HepG2 (cell line): Measurements from ENCODE around the gene NPHP3. TPM values are rescaled to one million over a fixed set of nuclear protein-coding genes. Genes with fewer than 3 reads are reported as not detected.

Experiments used
- ARNT2 ChIP-seq: sonication (generic); formaldehyde crosslinking; IDR thresholded peaks from 2 replicates; pipeline ENCODE4 v1.8.0; 2022; ENCODE audit warnings: mild to moderate bottlenecking, low read depth, missing genetic modification reagents, moderate library complexity
- ASH2L ChIP-seq: fragments of 300-600, 200-600 bp; sonication (generic); IDR thresholded peaks from 2 replicates; pipeline ENCODE4 v1.7.0; 2017; ENCODE audit warnings: low read depth, mild to moderate bottlenecking, moderate library complexity, mixed read lengths, low read length; ENCODE audit not compliant: insufficient read length
- ATF7-NPFF ChIP-seq: sonication (generic); formaldehyde crosslinking; IDR thresholded peaks from 2 replicates; pipeline ENCODE4 v1.8.1; 2023; ENCODE audit warnings: mild to moderate bottlenecking, low read depth, missing genetic modification reagents, moderate library complexity
- E2F2 ChIP-seq: sonication (generic); formaldehyde crosslinking; IDR thresholded peaks from 2 replicates; pipeline ENCODE4 v1.4.0; 2020; ENCODE audit warnings: missing genetic modification reagents, borderline replicate concordance
- GABPB1 ChIP-seq: IDR thresholded peaks from 2 replicates; pipeline ENCODE4 v1.6.1; 2016; ENCODE audit warnings: mild to moderate bottlenecking, missing genetic modification reagents, moderate library complexity, missing compliant biosample characterization
- KDM5A ChIP-seq: fragments of 200-600 bp; sonication (generic); IDR thresholded peaks from 2 replicates; pipeline ENCODE4 v1.7.0; 2018; ENCODE audit warnings: antibody characterized with exemption, mild to moderate bottlenecking, low read length, borderline replicate concordance
- KLF13 ChIP-seq: sonication (generic); formaldehyde crosslinking; IDR thresholded peaks from 2 replicates; pipeline ENCODE4 v1.4.0; 2020; ENCODE audit warnings: mild to moderate bottlenecking, missing genetic modification reagents
- NCOA1 ChIP-seq: sonication (generic); formaldehyde crosslinking; IDR thresholded peaks from 2 replicates; pipeline ENCODE4 v1.9.0; 2021; ENCODE audit warnings: missing genetic modification reagents
- NKX3-1 ChIP-seq: sonication (generic); formaldehyde crosslinking; IDR thresholded peaks from 2 replicates; pipeline ENCODE4 v1.5.0; 2020; ENCODE audit warnings: missing genetic modification reagents
- RARA ChIP-seq: IDR thresholded peaks from 2 replicates; pipeline ENCODE4 v1.6.1; 2016; ENCODE audit warnings: missing genetic modification reagents, missing compliant biosample characterization
- RELA ChIP-seq: sonication (generic); formaldehyde crosslinking; IDR thresholded peaks from 2 replicates; pipeline ENCODE4 v1.4.0; 2020; ENCODE audit warnings: missing genetic modification reagents
- SNAPC5 ChIP-seq: sonication (generic); formaldehyde crosslinking; IDR thresholded peaks from 2 replicates; pipeline ENCODE4 v1.8.1; 2023; ENCODE audit warnings: mild to moderate bottlenecking, missing genetic modification reagents, borderline replicate concordance
- SRY ChIP-seq: sonication (generic); formaldehyde crosslinking; IDR thresholded peaks from 2 replicates; pipeline ENCODE4 v1.8.0; 2022; ENCODE audit warnings: mild to moderate bottlenecking, missing genetic modification reagents
- TEAD2 ChIP-seq: sonication (generic); formaldehyde crosslinking; IDR thresholded peaks from 2 replicates; pipeline ENCODE4 v1.9.0; 2021; ENCODE audit warnings: missing genetic modification reagents
- TOPORS ChIP-seq: sonication (generic); formaldehyde crosslinking; IDR thresholded peaks from 2 replicates; pipeline ENCODE4 v1.8.0; 2023; ENCODE audit warnings: mild to moderate bottlenecking, missing genetic modification reagents
- ZFAT ChIP-seq: sonication (generic); formaldehyde crosslinking; conservative IDR thresholded peaks from 2 replicates; pipeline ENCODE4 v1.8.1; 2023; ENCODE audit warnings: missing genetic modification reagents, inconsistent platforms
- ZNF121 ChIP-seq: sonication (generic); formaldehyde crosslinking; IDR thresholded peaks from 2 replicates; pipeline ENCODE4 v1.5.0; 2020; ENCODE audit warnings: mild to moderate bottlenecking, missing genetic modification reagents
- ZNF143 ChIP-seq: sonication (generic); formaldehyde crosslinking; IDR thresholded peaks from 2 replicates; pipeline ENCODE4 v1.4.0; 2020; ENCODE audit warnings: missing genetic modification reagents
- ZNF263 ChIP-seq: sonication (generic); formaldehyde crosslinking; IDR thresholded peaks from 2 replicates; pipeline ENCODE4 v1.4.0; 2020; ENCODE audit warnings: missing genetic modification reagents
- ZNF354B ChIP-seq: sonication (generic); formaldehyde crosslinking; IDR thresholded peaks from 2 replicates; pipeline ENCODE4 v1.8.0; 2022; ENCODE audit warnings: mild to moderate bottlenecking, missing genetic modification reagents
- ZNF615 ChIP-seq: sonication (generic); formaldehyde crosslinking; IDR thresholded peaks from 2 replicates; pipeline ENCODE4 v1.5.0; 2020; ENCODE audit warnings: mild to moderate bottlenecking, missing genetic modification reagents, borderline replicate concordance
- polyA plus RNA-seq, 8 experiments: library from polyadenylated mRNA; depleted of rRNA in 3 of 8; stranded (reverse) in 7 of 8; unstranded in 1 of 8; fragments of >200 nt; fragmentation: Illumina TruSeq in 4 of 8; extraction: Trizol in 4 of 8; gene quantifications; 2 replicates each; pipeline versions ENCODE4 v1.2.1 to v1.2.3, GENCODE V29; 2011 to 2016; ENCODE audit warnings: low read depth in 4 of 8, missing spikeins in 1 of 8, mixed read lengths in 1 of 8; ENCODE audit not compliant: insufficient read depth in 1 of 8
- total RNA-seq, 5 experiments: library from RNA; depleted of rRNA; stranded (reverse); fragments of >200 nt; fragmentation: Illumina TruSeq; extraction: Trizol; gene quantifications; 2 replicates each; pipeline ENCODE4 v1.2.3, GENCODE V29; 2016; ENCODE audit warnings: low read depth in 1 of 5
- TF ChIP-seq, protein P1 (sequence below): sonication (generic); formaldehyde crosslinking; IDR thresholded peaks from 2 replicates; pipeline ENCODE4; 2020; ENCODE audit warnings: missing genetic modification reagents, mild to moderate bottlenecking, borderline replicate concordance
- TF ChIP-seq, protein P2 (sequence below): sonication (generic); formaldehyde crosslinking; IDR thresholded peaks from 2 replicates; pipeline ENCODE4 v1.4.0; 2020; ENCODE audit warnings: low read depth, mild to moderate bottlenecking, missing genetic modification reagents

Gene NPHP3
- total and polyA plus RNA-seq, 2 of the 13 experiments (the other 11 are each of a cell fraction or from before 2014, with no cell fraction given) = 11.0 to 20.2 TPM

DNA sequence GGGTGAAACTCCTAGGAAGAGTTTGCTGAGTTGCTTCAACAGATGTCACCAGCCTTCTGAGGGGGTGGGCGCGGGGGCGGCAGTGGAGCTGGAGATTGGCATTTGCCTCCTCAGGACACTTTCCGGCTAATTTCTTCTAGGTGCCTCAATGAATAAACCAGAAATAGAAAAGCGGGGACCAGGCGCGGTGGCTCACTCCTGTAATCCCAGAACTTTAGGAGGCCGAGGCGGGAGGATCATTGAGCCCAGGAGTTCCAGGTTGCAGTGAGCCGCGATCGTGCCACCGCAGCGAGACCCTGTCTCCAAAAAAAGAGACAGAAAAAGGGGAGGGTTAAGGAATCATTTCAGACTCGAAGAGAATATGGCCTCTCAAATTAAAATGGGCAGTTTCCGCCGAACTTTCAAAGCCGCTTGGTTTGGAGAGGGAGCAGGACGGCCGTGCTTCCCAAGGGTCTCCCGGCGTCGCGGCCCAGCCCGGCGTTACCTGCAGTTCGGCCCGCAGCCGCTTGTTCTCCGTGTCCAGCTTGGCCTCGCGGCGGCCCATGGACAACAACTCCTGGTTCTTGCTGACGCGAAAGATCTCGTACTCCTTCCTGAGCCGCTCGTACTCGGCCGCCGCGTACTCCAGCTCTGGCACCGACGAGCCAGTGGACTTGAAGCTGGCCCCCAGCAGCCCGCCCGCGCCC lies 587 bp downstream of the NPHP3 start (continued):
- TF ChIP-seq ATF7-NPFF (CRISPR knock-in tag) (no peak), RARA (CRISPR knock-in tag) (no peak), GABPB1 (CRISPR knock-in tag) (no peak), SRY (no peak), KDM5A (peak; percentile 32; the same call in 1 of the 2 replicates), E2F2 (CRISPR knock-in tag) (0 out of 2 replicates have a peak, but pooled peaks have one; percentile 12), SNAPC5 (CRISPR knock-in tag) (0 out of 2 replicates have a peak, but pooled peaks have one; percentile 63), ZNF263 (CRISPR knock-in tag) (0 out of 2 replicates have a peak, but pooled peaks have one; percentile 3), RELA (CRISPR knock-in tag) (no peak), ZNF121 (peak; percentile 88), ZNF615 (CRISPR knock-in tag) (no peak), NKX3-1 (CRISPR knock-in tag) (no peak), ZNF354B (CRISPR knock-in tag) (0 out of 2 replicates have a peak, but pooled peaks have one; percentile 13), TEAD2 (CRISPR knock-in tag) (no peak), NCOA1 (CRISPR knock-in tag) (no peak), ASH2L (no peak), ARNT2 (CRISPR knock-in tag) (no peak), TOPORS (CRISPR knock-in tag) (no peak; the same call in 1 of the 2 replicates), ZNF143 (no peak), KLF13 (CRISPR knock-in tag) (no peak), ZFAT (CRISPR knock-in tag) (no peak)
- TF ChIP-seq, protein P1, sequence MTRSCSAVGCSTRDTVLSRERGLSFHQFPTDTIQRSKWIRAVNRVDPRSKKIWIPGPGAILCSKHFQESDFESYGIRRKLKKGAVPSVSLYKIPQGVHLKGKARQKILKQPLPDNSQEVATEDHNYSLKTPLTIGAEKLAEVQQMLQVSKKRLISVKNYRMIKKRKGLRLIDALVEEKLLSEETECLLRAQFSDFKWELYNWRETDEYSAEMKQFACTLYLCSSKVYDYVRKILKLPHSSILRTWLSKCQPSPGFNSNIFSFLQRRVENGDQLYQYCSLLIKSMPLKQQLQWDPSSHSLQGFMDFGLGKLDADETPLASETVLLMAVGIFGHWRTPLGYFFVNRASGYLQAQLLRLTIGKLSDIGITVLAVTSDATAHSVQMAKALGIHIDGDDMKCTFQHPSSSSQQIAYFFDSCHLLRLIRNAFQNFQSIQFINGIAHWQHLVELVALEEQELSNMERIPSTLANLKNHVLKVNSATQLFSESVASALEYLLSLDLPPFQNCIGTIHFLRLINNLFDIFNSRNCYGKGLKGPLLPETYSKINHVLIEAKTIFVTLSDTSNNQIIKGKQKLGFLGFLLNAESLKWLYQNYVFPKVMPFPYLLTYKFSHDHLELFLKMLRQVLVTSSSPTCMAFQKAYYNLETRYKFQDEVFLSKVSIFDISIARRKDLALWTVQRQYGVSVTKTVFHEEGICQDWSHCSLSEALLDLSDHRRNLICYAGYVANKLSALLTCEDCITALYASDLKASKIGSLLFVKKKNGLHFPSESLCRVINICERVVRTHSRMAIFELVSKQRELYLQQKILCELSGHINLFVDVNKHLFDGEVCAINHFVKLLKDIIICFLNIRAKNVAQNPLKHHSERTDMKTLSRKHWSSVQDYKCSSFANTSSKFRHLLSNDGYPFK = 0 out of 2 replicates have a peak, but pooled peaks have one; percentile 11
- TF ChIP-seq, protein P2, sequence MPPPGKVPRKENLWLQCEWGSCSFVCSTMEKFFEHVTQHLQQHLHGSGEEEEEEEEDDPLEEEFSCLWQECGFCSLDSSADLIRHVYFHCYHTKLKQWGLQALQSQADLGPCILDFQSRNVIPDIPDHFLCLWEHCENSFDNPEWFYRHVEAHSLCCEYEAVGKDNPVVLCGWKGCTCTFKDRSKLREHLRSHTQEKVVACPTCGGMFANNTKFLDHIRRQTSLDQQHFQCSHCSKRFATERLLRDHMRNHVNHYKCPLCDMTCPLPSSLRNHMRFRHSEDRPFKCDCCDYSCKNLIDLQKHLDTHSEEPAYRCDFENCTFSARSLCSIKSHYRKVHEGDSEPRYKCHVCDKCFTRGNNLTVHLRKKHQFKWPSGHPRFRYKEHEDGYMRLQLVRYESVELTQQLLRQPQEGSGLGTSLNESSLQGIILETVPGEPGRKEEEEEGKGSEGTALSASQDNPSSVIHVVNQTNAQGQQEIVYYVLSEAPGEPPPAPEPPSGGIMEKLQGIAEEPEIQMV (CRISPR knock-in tag) = peak; percentile 56; the same call in 1 of the 2 replicates
